NCI-H2171 treated with DMSO at 0.1 percent for 48 hours (cell line): ENCODE measurements around the gene NCLN.
"Not testable (repeated sequence)": the region's sequence is repeated elsewhere in the genome, so short reads cannot be mapped to it uniquely, and the experiment has no call there.

Source experiments
- DNase-seq: peaks from one replicate; lab custom pipeline; 2025; lab: John Stamatoyannopoulos, UW

NCLN gene, protein sequence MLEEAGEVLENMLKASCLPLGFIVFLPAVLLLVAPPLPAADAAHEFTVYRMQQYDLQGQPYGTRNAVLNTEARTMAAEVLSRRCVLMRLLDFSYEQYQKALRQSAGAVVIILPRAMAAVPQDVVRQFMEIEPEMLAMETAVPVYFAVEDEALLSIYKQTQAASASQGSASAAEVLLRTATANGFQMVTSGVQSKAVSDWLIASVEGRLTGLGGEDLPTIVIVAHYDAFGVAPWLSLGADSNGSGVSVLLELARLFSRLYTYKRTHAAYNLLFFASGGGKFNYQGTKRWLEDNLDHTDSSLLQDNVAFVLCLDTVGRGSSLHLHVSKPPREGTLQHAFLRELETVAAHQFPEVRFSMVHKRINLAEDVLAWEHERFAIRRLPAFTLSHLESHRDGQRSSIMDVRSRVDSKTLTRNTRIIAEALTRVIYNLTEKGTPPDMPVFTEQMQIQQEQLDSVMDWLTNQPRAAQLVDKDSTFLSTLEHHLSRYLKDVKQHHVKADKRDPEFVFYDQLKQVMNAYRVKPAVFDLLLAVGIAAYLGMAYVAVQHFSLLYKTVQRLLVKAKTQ

GRCh38 chr19:3185461-3186159 lies at the start of gene NCLN:
NCLN (plus strand) TSS chr19:3185930; CDS start chr19:3186031, 101 bp downstream.
- peak; percentile 98 for DNase-seq

- no peak for DNase-seq
Measured at GRCh38 chr19:3135961-3136683, 49.6 kb upstream of the NCLN start, which contains the start of gene GNA15. GNA15 (plus strand) TSS chr19:3136033; CDS start chr19:3136451, 418 bp downstream.

DNA sequence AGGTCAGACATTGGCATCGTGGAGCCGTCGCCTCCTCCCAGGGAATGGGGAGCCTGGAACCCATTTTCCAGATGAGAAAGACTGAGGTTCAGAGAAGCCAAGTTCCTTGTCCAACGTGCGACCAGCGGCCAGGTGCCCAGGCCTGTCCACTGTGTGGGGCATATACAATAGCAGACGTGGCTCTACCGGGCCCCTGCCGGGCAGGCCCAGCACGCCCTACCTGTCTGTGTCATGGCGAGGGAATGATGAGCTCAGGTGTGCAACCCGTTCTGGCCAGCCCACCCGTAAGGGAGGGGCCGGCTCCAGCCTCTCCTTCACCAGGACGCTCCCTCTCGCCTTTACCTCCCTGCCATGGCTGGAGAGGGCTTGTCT lies 49.1 kb upstream of the NCLN start:
- no peak for DNase-seq

GRCh38 chr19:3137119-3137518 lies 48.6 kb upstream of the NCLN start:
- no peak for DNase-seq

DNA sequence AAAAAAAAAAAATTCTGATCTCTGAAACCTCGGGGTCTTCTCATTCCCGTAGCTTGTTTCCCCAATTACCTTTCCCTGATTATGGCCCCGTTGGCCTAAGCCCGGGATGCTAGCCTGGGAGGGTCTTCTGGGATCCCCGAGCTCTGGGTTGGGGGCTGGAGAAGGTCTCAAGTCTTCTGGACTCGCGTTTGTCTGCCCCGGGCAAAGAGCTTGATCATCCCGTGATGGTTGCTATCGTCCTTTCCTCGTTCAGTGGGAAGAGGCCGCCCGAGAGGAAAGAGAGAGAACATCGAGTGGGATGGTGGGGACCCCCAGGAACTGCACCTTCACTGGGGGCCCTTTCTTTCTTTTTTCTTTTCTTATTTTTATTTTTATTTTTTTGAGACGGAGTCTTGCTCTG lies 47.5 kb upstream of the NCLN start:
- no peak for DNase-seq

- no peak for DNase-seq
Measured at GRCh38 chr19:3140667-3141038, 45.1 kb upstream of the NCLN start.

DNA sequence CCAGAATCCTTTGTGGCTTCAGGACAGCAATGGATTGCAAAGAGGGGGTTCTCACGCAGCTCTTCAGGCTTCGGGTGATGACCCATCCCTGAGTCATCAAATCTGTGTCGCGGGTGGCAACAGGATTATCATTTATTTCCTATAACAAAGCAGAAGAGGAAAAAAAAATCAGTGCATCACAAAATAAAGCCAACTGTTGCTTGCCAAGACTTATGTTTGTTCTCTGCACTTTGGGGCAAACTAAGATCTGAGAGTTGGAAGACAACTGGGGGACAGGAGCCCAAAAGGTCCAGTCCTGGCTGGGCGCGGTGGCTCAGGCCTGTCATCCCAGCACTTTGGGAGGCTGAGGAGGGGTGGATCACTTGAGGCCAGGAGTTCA lies 43.4 kb upstream of the NCLN start:
- DNase-seq: no peak

DNA sequence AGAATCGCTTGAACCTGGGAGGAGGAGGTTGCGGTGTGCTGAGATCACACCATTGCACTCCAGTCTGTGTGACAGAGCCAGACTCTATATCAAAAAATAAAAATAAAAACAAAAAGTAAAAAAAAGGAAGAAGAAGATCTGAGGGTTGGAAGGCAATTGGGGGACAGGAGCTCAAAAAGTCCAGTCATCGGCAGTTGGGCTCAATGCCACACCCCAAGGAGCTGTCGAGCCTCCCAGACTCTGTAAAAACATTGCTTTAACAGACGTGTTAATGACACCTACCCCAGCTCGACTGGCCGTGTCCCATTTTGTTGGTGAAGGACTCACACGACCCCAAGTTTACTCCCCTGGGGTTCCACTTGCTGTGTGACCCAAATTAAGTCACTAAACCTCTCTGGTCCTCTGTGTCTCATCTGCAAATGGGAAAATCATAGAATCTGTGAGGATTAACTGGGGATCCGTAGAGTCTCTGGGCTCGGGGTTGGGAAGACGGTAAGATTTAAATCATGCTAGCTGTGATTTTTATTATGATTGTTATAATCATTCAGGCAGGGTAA lies 42.9 kb upstream of the NCLN start:
- DNase-seq: no peak

- DNase-seq: peak; percentile 50
Measured at GRCh38 chr19:3145909-3146676, 39.6 kb upstream of the NCLN start.

DNA sequence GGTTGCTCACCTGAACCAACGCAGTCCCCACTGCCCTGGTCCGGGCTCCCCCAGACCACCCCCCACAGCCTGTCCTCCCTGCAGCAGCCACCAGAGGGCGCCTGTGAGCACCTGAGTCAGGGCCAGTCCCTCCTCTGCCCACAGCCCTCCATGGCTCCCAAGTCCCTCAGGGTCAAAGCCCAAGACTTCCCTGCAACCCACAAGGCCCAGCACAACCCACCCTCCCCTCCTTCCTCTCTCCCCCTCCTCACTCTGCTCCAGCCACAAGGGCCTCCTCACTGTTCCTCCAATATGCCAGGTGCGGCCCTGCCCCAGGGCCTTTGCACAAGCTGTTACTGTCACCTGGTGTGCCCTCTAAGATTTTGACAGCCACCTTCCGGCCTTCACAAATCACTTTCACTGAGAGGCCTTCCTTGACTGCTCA lies 39.0 kb upstream of the NCLN start:
- no peak for DNase-seq

DNA sequence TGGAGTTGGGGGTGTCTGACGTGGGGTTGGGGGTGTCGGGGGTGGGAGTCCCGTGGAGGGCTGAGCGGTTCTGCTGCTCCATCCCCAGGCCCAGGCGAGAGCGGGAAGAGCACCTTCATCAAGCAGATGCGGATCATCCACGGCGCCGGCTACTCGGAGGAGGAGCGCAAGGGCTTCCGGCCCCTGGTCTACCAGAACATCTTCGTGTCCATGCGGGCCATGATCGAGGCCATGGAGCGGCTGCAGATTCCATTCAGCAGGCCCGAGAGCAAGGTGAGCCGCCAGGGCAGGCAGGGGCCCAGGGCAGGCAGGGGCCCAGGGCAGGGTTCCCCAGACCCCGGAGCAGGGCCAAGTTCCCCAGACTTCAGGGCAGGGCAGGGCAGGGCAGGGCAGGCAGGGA lies 37.2 kb upstream of the NCLN start:
- DNase-seq: no peak

DNA sequence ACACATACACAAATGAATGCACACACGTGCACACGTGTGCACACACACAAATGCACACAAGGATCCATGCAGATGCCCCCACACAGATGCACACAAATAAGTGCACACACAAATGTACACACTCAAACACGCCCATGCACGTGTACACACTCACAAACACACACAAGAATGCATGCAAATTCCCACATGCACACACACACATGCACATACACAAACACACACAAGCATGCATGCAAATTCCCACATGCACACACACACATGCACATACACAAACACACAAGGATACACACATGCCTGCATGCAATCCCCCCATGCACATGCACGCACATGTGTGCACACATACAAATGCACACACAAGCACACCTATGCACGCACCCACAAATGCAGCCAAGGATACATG lies 36.6 kb upstream of the NCLN start:
- DNase-seq: no peak

DNA sequence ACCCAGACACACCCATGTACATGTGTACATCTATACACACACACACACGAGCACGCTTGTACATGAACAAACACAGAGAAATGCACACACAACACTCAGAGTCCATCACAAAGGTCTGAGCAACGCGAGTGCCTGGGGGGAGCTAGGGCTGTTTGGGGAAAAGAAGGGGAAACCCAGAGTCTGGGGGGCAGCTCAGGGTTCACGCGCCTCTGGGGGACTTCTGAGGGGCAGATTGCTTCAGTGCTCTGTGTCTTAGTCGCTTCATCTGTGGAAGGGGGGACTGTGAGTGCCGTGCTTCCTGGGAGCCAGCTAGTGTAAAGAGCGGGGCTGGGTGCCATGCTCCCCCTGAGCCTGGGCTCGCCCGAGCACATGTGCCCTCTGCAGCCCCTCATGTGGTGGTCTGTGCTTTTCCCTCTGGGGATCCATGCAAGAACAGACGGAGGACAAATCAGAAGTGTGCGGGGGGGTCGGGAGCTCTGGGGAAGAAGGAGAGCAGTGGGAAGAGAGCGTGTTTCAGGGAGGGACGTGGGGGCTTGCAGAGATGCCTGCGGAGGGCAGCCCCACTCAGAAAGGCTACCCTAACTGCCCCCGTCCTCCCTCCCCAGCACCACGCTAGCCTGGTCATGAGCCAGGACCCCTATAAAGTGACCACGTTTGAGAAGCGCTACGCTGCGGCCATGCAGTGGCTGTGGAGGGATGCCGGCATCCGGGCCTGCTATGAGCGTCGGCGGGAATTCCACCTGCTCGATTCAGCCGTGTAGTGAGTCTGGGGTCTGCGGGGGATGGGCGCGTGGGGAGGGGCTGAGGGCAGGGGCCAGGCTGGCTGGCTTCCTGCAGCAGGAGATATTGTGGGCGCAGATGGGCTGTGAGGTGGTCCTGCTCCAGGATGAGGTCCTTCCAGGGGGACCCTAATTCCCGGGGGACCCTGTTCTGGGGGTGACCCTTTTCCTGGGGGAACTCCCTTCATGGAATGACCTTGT lies 35.9 kb upstream of the NCLN start:
- DNase-seq: no peak

- DNase-seq: no peak
Measured at GRCh38 chr19:3150739-3151329, 34.9 kb upstream of the NCLN start.

DNA sequence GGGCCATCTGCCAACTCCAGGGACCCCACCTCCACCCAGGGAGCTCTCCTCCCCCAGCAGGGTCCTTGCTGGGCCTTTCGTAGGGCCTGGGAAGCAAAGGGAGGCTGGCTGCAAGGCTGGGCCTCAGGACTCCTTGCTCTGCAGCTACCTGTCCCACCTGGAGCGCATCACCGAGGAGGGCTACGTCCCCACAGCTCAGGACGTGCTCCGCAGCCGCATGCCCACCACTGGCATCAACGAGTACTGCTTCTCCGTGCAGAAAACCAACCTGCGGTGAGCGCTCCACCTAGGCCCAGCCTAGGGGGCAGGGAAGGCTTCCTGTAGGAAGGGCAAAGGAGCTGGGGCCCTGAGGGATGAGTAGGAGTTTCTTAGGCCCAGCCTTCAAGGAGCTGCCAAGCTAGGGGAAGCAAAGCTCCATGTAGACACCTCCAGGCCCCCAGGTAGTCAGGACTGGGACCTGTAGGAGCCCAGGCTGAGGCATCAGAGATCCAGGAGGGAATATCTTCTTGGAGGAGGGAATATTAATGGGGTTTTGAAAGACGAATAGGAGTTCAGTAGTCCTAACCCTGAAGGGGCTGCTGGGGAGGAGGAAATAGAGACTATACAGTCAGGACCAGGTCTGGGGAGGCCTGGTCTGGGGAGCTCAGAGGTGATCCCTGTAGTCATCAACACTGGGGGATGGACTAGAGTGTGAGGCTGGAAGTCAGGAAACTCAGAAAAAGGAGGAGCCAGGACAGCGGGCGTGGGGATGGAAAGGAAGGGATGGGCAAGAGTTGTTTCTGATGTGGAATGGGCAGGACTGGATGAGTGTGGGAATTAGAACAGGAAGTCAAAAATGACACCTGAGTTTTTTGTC lies 33.9 kb upstream of the NCLN start:
- no peak for DNase-seq

- DNase-seq: no peak
Measured at GRCh38 chr19:3152419-3152780, 33.3 kb upstream of the NCLN start.

DNA sequence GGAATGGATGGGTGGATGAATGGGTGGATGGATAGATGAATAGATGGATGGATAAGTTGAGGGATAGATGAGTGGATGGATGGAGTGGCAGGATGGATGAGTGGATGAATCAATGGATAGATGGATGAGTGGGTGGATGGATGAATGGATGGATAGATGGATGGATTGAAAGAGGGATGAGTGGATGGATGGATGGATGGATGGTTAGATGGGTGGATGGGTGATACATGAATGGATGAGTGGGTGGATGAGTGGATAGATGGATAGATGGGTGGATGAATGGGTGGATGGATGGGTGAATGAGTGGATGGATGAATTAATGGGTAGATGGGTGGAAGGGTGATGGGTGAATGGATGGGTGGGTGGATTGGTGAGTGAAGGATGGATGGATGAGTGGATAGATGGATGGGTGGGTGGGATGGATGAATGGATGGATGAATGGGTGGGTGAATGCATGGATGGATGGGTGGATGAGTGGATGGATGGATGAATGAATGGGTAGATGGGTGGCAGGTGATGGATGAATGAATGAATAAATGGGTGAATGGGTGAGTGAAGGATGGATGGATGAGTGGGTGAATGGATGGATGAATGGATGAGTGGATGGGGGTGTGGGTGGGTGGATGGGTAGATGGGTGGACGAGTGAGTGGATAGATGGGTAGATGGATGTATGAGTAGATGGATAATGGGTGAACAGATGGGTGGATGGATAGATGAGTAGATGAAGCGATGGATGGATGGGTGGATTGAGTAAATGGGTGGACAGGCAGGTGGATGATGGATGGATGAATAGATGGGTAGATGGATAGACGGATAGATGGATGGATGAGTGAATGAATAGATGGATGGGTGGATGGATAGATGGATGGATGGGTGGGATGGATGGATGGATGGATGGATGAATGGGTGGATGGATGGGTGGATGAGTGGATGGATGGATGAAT lies 32.2 kb upstream of the NCLN start:
- DNase-seq: no peak

GRCh38 chr19:3154447-3154846 lies 31.3 kb upstream of the NCLN start:
- DNase-seq: not testable (repeated sequence)
